Activated CD4-positive, alpha-beta T cell treated with anti-CD3 and anti-CD28 coated beads, Interleukin-2, Interleukin-6, amounts not matched to agents 100 ng/mL and 50 ng/mL, durations not matched to agents 16 hours and 8 hours (primary cell): ENCODE measurements around the gene ZMYND8.
"Not testable (repeated sequence)": the region's sequence is repeated elsewhere in the genome, so short reads cannot be mapped to it uniquely, and the experiment has no call there.

ENCODE experiments used
- DNase-seq: peaks from one replicate; pipeline ENCODE4 v3.0.0-alpha.2; 2020

ZMYND8 gene

GRCh38 chr20:47282864-47283263, 73.6 kb downstream of the ZMYND8 start:
- no peak for DNase-seq

- DNase-seq, result no peak
These were observed 75.1 kb downstream of the ZMYND8 start for GRCh38 chr20:47281376-47281775.

GRCh38 chr20:47280668-47281067, 75.8 kb downstream of the ZMYND8 start:
- DNase-seq, result no peak

GRCh38 chr20:47280228-47280627, 76.3 kb downstream of the ZMYND8 start:
- DNase-seq, result no peak

- DNase-seq, result no peak
These were observed 77.6 kb downstream of the ZMYND8 start for GRCh38 chr20:47278907-47279348.

GRCh38 chr20:47277535-47277872, 79.0 kb downstream of the ZMYND8 start:
- not testable (repeated sequence) for DNase-seq

GRCh38 chr20:47276851-47277534, 79.5 kb downstream of the ZMYND8 start:
- no peak for DNase-seq

- no peak for DNase-seq
These were observed 80.2 kb downstream of the ZMYND8 start for GRCh38 chr20:47276251-47276650.

- DNase-seq, result no peak
These were observed 81.0 kb downstream of the ZMYND8 start for GRCh38 chr20:47275548-47275947.

- DNase-seq, result peak; percentile 86
These were observed 81.9 kb downstream of the ZMYND8 start for GRCh38 chr20:47274401-47275108.

- DNase-seq, result peak; percentile 8
These were observed 82.8 kb downstream of the ZMYND8 start for GRCh38 chr20:47273591-47274235.

- DNase-seq, result peak; percentile 82
These were observed 83.5 kb downstream of the ZMYND8 start for GRCh38 chr20:47272893-47273590.

- no peak for DNase-seq
These were observed 85.4 kb downstream of the ZMYND8 start for GRCh38 chr20:47271046-47271615.

GRCh38 chr20:47269309-47270165, 87.0 kb downstream of the ZMYND8 start:
- DNase-seq, result no peak

GRCh38 chr20:47267621-47268020, 88.9 kb downstream of the ZMYND8 start:
- no peak for DNase-seq

- DNase-seq, result no peak
These were observed 89.5 kb downstream of the ZMYND8 start for GRCh38 chr20:47266847-47267515.

- DNase-seq, result no peak
These were observed 90.5 kb downstream of the ZMYND8 start for GRCh38 chr20:47265984-47266383.

- DNase-seq, result no peak
These were observed 91.3 kb downstream of the ZMYND8 start for GRCh38 chr20:47265214-47265613.

- DNase-seq, result not testable (repeated sequence)
These were observed 92.2 kb downstream of the ZMYND8 start for GRCh38 chr20:47264137-47264769.

- DNase-seq, result no peak
These were observed 92.9 kb downstream of the ZMYND8 start for GRCh38 chr20:47263465-47264084.

- DNase-seq, result no peak
These were observed 93.4 kb downstream of the ZMYND8 start for GRCh38 chr20:47263080-47263464.
